Muscle layer of duodenum (tissue), 2 donors: ENCODE data around the gene STK24.

Experiments used
- H3K27ac ChIP-seq: one replicate; pipeline ENCODE4 v1.7.0; 2013; ENCODE audit warnings: mild to moderate bottlenecking, low read length
- H3K27me3 ChIP-seq: one replicate; pipeline ENCODE4 v1.7.0; 2013; ENCODE audit warnings: low read depth, mild to moderate bottlenecking, control low read depth, low read length
- H3K36me3 ChIP-seq, 2 donors: one replicate each; pipeline ENCODE4 v1.7.0; 2013; ENCODE audit warnings: low read length in 2 of 2, control low read depth in 1 of 2, mild to moderate bottlenecking in 1 of 2; ENCODE audit not compliant: insufficient read depth in 2 of 2, control insufficient read depth in 1 of 2
- H3K4me1 ChIP-seq, 2 donors: one replicate each; pipeline ENCODE4 v1.7.0; 2013; ENCODE audit warnings: low read length in 2 of 2, mild to moderate bottlenecking in 2 of 2, control low read depth in 1 of 2, moderate library complexity in 1 of 2; ENCODE audit not compliant: insufficient read depth in 2 of 2, control insufficient read depth in 1 of 2
- H3K4me3 ChIP-seq, 2 donors: one replicate each; pipeline ENCODE4 v1.7.0; 2013; ENCODE audit warnings: low read length in 2 of 2, low read depth in 1 of 2, mild to moderate bottlenecking in 1 of 2
- H3K9me3 ChIP-seq, 2 donors: one replicate each; pipeline ENCODE4 v1.7.0; 2013; ENCODE audit warnings: low read length in 2 of 2, control low read depth in 1 of 2, mild to moderate bottlenecking in 1 of 2; ENCODE audit not compliant: control insufficient read depth in 1 of 2
- donor health status: healthy.

Gene STK24

GRCh38 chr13:98405690-98406344, 171.1 kb downstream of the STK24 start:
- no peak overlapping the region for H3K4me3 ChIP-seq
- H3K36me3 ChIP-seq, result peaks cover 0 to 6% of the 10 kb centered on the region in 2 donors
- H3K4me1 ChIP-seq, result no peaks in the 10 kb centered on the region
- no peaks in the 10 kb centered on the region for H3K9me3 ChIP-seq
- H3K27me3 ChIP-seq, result no peaks in the 10 kb centered on the region
- no peak overlapping the region for H3K27ac ChIP-seq

GRCh38 chr13:98405107-98405571, 171.8 kb downstream of the STK24 start:
- H3K27me3 ChIP-seq, result no peaks in the 10 kb centered on the region
- H3K4me1 ChIP-seq, result no peaks in the 10 kb centered on the region
- no peak overlapping the region for H3K4me3 ChIP-seq
- peaks cover 0 to 6% of the 10 kb centered on the region in 2 donors for H3K36me3 ChIP-seq
- no peaks in the 10 kb centered on the region for H3K9me3 ChIP-seq
- H3K27ac ChIP-seq, result no peak overlapping the region

- H3K9me3 ChIP-seq, result no peaks in the 10 kb centered on the region
- no peak overlapping the region for H3K27ac ChIP-seq
- peaks cover 0 to 6% of the 10 kb centered on the region in 2 donors for H3K36me3 ChIP-seq
- no peak overlapping the region for H3K4me3 ChIP-seq
- no peaks in the 10 kb centered on the region for H3K27me3 ChIP-seq
- no peaks in the 10 kb centered on the region for H3K4me1 ChIP-seq
Observed at GRCh38 chr13:98403076-98403475, 173.8 kb downstream of the STK24 start.

GRCh38 chr13:98401934-98402333, 175.0 kb downstream of the STK24 start:
- H3K4me3 ChIP-seq, result no peak overlapping the region
- H3K9me3 ChIP-seq, result no peaks in the 10 kb centered on the region
- H3K4me1 ChIP-seq, result no peaks in the 10 kb centered on the region
- H3K27ac ChIP-seq, result no peak overlapping the region
- peaks cover 0 to 6% of the 10 kb centered on the region in 2 donors for H3K36me3 ChIP-seq
- H3K27me3 ChIP-seq, result no peaks in the 10 kb centered on the region

- Histone ChIP-seq H3K4me3 (no peak overlapping the region), H3K9me3 (no peaks in the 10 kb centered on the region), H3K27me3 (no peaks in the 10 kb centered on the region), H3K27ac (no peak overlapping the region), H3K36me3 (peaks cover 0 to 17% of the 10 kb centered on the region in 2 donors), H3K4me1 (no peaks in the 10 kb centered on the region)
Observed at GRCh38 chr13:98399756-98400155, 177.2 kb downstream of the STK24 start.

GRCh38 chr13:98398581-98398980, 178.3 kb downstream of the STK24 start:
- no peaks in the 10 kb centered on the region for H3K9me3 ChIP-seq
- H3K4me1 ChIP-seq, result no peaks in the 10 kb centered on the region
- H3K36me3 ChIP-seq, result peaks cover 4 to 20% of the 10 kb centered on the region in 2 donors
- no peaks in the 10 kb centered on the region for H3K27me3 ChIP-seq
- H3K4me3 ChIP-seq, result no peak overlapping the region
- no peak overlapping the region for H3K27ac ChIP-seq

GRCh38 chr13:98397861-98398260, 179.0 kb downstream of the STK24 start:
- Histone ChIP-seq H3K36me3 (peaks cover 8 to 20% of the 10 kb centered on the region in 2 donors), H3K9me3 (no peaks in the 10 kb centered on the region), H3K4me3 (no peak overlapping the region), H3K27me3 (no peaks in the 10 kb centered on the region), H3K4me1 (no peaks in the 10 kb centered on the region), H3K27ac (no peak overlapping the region)

- peaks cover 8 to 20% of the 10 kb centered on the region in 2 donors for H3K36me3 ChIP-seq
- H3K27ac ChIP-seq, result no peak overlapping the region
- H3K27me3 ChIP-seq, result no peaks in the 10 kb centered on the region
- no peaks in the 10 kb centered on the region for H3K4me1 ChIP-seq
- no peak overlapping the region for H3K4me3 ChIP-seq
- no peaks in the 10 kb centered on the region for H3K9me3 ChIP-seq
Observed at GRCh38 chr13:98397221-98397620, 179.7 kb downstream of the STK24 start.

GRCh38 chr13:98396071-98396710, 180.7 kb downstream of the STK24 start:
- Histone ChIP-seq H3K4me1 (no peaks in the 10 kb centered on the region), H3K4me3 (no peak overlapping the region), H3K27ac (no peak overlapping the region), H3K9me3 (no peaks in the 10 kb centered on the region), H3K27me3 (no peaks in the 10 kb centered on the region), H3K36me3 (peaks cover 8 to 20% of the 10 kb centered on the region in 2 donors)
